DOHH2 (cell line): ENCODE results near the gene CRK.

Source experiments
- H3F3A ChIP-seq: fragments of 200-600 bp; sonication (generic), shearing (Covaris generic); 2 replicates; pipeline ENCODE4 v1.6.0; 2016; ENCODE audit warnings: antibody characterized with exemption, mild to moderate bottlenecking; ENCODE audit not compliant: control insufficient read depth, insufficient read depth
- H3K27ac ChIP-seq: fragments of 200-600 bp; sonication (generic); 2 replicates; pipeline ENCODE4 v1.5.1; 2014; ENCODE audit warnings: low read depth, mild to moderate bottlenecking, low read length, moderate library complexity
- H3K27me3 ChIP-seq: fragments of 200-600 bp; sonication (generic); 2 replicates; pipeline ENCODE4 v1.6.1; 2014; ENCODE audit warnings: mild to moderate bottlenecking, low read length, mixed read lengths; ENCODE audit not compliant: control insufficient read depth
- H3K36me3 ChIP-seq: fragments of 200-600 bp; sonication (generic); 2 replicates; pipeline ENCODE4 v1.6.1; 2014; ENCODE audit warnings: mild to moderate bottlenecking, low read length, moderate library complexity, mixed read lengths; ENCODE audit not compliant: control insufficient read depth
- H3K4me1 ChIP-seq: fragments of 200-600 bp; sonication (generic); 2 replicates; pipeline ENCODE4 v1.6.1; 2014; ENCODE audit warnings: mild to moderate bottlenecking, low read length, mixed read lengths; ENCODE audit not compliant: control insufficient read depth
- H3K4me2 ChIP-seq: fragments of 200-600 bp; sonication (generic); 2 replicates; pipeline ENCODE4 v1.6.0; 2014; ENCODE audit warnings: mild to moderate bottlenecking, low read length, moderate library complexity
- H3K4me3 ChIP-seq: fragments of 200-600 bp; sonication (generic); 2 replicates; pipeline ENCODE4 v1.5.1; 2014; ENCODE audit warnings: mild to moderate bottlenecking, low read length, mixed read lengths
- H3K79me2 ChIP-seq: fragments of 200-600 bp; sonication (generic); 2 replicates; pipeline ENCODE4 v1.6.1; 2014; ENCODE audit warnings: mild to moderate bottlenecking, low read length, mixed read lengths; ENCODE audit not compliant: control insufficient read depth
- H3K9me2 ChIP-seq: fragments of 200-600 bp; sonication (generic); replicated peaks from 2 replicates; pipeline ENCODE4 v1.6.1; 2014; ENCODE audit warnings: mild to moderate bottlenecking, low read length, mixed read lengths; ENCODE audit not compliant: control insufficient read depth
- H3K9me3 ChIP-seq: fragments of 200-600 bp; sonication (generic); 2 replicates; pipeline ENCODE4 v1.6.1; 2014; ENCODE audit warnings: antibody characterized with exemption, low read length, mixed read lengths; ENCODE audit not compliant: control insufficient read depth, insufficient read depth
- H4K20me1 ChIP-seq: fragments of 200-600 bp; sonication (generic); 2 replicates; pipeline ENCODE4 v1.6.0; 2014; ENCODE audit warnings: low read depth, mild to moderate bottlenecking, antibody characterized with exemption, low read length, moderate library complexity; ENCODE audit not compliant: control insufficient read depth, insufficient read depth
- EZH2phosphoT487 ChIP-seq: fragments of 200-600 bp; sonication (generic); IDR thresholded peaks from 2 replicates; pipeline ENCODE4 v1.6.1; 2017; ENCODE audit warnings: borderline replicate concordance, mild to moderate bottlenecking, antibody characterized with exemption, low read length, moderate library complexity, mixed read lengths
- TF ChIP-seq, protein P1 (sequence below): fragments of 200-600 bp; sonication (generic); IDR thresholded peaks from one replicate; pipeline ENCODE4 v1.5.1; 2014; ENCODE audit warnings: antibody characterized with exemption, mild to moderate bottlenecking, low read depth, low read length; ENCODE audit not compliant: poor library complexity, severe bottlenecking

Gene CRK

DNA sequence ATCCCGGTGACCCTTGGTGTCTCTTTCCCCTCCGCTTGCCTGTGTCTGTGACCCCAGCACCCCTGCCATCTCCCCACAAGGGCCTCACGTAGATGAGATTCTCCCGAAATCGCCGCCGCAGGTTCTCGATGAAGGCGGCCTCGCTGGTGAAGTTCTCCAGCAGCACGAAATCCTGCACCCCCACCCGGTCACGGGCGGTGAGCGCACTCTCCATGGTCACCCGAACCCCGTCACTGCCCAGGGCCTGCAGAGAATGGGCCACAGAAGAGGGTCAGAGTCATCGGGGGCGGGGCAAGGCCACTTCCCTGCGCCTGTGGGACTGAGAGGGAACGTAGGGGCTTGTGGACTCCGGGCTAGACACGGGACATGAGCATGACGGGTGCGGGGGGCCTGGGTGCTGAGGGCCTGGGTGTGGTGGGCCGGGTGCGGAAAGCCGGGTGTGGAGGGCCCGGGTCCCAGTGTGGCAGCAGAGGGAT lies 28.1 kb upstream of the CRK start:
- peak overlapping the region; percentile 86; the same call in 1 of the 2 replicates for H3K4me2 ChIP-seq
- no peaks in the 10 kb centered on the region for H4K20me1 ChIP-seq
- no peak overlapping the region for H3K27ac ChIP-seq

DNA sequence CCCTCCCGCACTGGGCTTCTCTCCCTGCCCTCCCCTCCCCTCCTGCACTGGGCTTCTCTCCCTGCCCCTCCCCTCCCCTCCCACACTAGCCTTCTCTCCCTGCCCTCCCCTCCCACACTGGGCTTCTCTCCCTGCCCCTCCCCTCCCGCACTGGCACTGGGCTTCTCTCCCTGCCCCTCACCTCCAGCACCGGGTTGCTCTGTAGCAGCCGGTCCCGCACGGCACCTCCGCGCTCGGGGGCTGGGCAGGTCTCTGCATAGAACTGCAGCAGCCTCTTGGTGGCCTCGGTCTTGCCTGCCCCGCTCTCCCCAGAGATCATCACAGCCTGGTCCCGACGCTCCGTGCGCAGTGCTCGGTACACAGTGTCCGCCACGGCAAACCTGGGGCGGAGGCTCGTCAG lies 26.6 kb upstream of the CRK start:
- TF ChIP-seq EZH2phosphoT487, result no peak
- TF ChIP-seq, protein P1, sequence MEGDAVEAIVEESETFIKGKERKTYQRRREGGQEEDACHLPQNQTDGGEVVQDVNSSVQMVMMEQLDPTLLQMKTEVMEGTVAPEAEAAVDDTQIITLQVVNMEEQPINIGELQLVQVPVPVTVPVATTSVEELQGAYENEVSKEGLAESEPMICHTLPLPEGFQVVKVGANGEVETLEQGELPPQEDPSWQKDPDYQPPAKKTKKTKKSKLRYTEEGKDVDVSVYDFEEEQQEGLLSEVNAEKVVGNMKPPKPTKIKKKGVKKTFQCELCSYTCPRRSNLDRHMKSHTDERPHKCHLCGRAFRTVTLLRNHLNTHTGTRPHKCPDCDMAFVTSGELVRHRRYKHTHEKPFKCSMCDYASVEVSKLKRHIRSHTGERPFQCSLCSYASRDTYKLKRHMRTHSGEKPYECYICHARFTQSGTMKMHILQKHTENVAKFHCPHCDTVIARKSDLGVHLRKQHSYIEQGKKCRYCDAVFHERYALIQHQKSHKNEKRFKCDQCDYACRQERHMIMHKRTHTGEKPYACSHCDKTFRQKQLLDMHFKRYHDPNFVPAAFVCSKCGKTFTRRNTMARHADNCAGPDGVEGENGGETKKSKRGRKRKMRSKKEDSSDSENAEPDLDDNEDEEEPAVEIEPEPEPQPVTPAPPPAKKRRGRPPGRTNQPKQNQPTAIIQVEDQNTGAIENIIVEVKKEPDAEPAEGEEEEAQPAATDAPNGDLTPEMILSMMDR, result no peak
- peaks cover 12% of the 10 kb centered on the region; the same call in 1 of the 2 replicates for H3K36me3 ChIP-seq
- peaks cover 32% of the 10 kb centered on the region for H3K4me1 ChIP-seq
- peaks cover 12% of the 10 kb centered on the region for H3F3A ChIP-seq
- H3K27me3 ChIP-seq, result no peaks in the 10 kb centered on the region
- H4K20me1 ChIP-seq, result no peaks in the 10 kb centered on the region
- H3K9me2 ChIP-seq, result no peaks in the 10 kb centered on the region
- no peak overlapping the region for H3K27ac ChIP-seq
- no peak overlapping the region for H3K4me2 ChIP-seq
- H3K79me2 ChIP-seq, result peaks cover 2% of the 10 kb centered on the region; the same call in 1 of the 2 replicates
- no peaks in the 10 kb centered on the region for H3K9me3 ChIP-seq
- H3K4me3 ChIP-seq, result no peak overlapping the region

More for the DNA sequence above, 28.1 kb upstream of the CRK start:
- no peaks in the 10 kb centered on the region for H3K27me3 ChIP-seq
- no peaks in the 10 kb centered on the region for H3K9me2 ChIP-seq
- peaks cover 16% of the 10 kb centered on the region for H3F3A ChIP-seq
- 0 out of 2 replicates have a peak overlapping the region, but pooled peaks have one; percentile 15 for H3K4me3 ChIP-seq
- no peaks in the 10 kb centered on the region for H3K9me3 ChIP-seq
- TF ChIP-seq, protein P1, result no peak
- TF ChIP-seq EZH2phosphoT487, result no peak
- peaks cover 44% of the 10 kb centered on the region for H3K4me1 ChIP-seq
- peaks cover 2% of the 10 kb centered on the region; the same call in 1 of the 2 replicates for H3K79me2 ChIP-seq
- peaks cover 8% of the 10 kb centered on the region; the same call in 1 of the 2 replicates for H3K36me3 ChIP-seq

DNA sequence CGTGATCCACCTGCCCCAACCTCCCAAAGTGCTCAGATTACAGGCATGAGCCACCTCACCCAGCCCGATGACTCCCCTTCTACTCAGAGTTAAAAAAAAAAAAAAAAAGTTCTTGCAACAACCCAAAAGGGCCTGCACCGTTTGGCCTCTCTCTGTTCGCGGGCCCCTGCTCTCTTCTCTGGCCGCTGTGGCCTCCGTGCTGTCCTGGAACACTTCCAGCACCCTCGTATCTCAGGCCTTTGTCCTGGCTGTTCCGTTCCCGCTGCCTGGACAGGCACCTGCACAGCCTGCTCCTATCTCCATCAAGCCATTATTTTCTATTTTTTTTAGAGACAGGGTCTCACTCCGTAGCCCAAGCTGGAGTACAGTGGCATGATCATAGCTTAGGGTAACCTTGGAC lies 25.7 kb upstream of the CRK start:
- Histone ChIP-seq H3K4me1 (peaks cover 22% of the 10 kb centered on the region), H3K4me3 (no peak overlapping the region), H3K79me2 (peaks cover 2% of the 10 kb centered on the region; the same call in 1 of the 2 replicates), H3K4me2 (no peak overlapping the region), H3K9me2 (no peaks in the 10 kb centered on the region), H3K36me3 (peaks cover 13% of the 10 kb centered on the region; the same call in 1 of the 2 replicates), H4K20me1 (no peaks in the 10 kb centered on the region), H3K27ac (no peak overlapping the region), H3K27me3 (no peaks in the 10 kb centered on the region), H3K9me3 (no peaks in the 10 kb centered on the region), H3F3A (peaks cover 5% of the 10 kb centered on the region)
- TF ChIP-seq, protein P1, result no peak
- no peak for TF ChIP-seq EZH2phosphoT487
